GM23248 (cell line): ENCODE data around the gene SIGLEC14. TPM values are rescaled to one million over a fixed set of nuclear protein-coding genes. Genes with fewer than 3 reads are reported as not detected.

Experiments used
- DNase-seq: peaks from one replicate; pipeline ENCODE4 v3.0.0-alpha.2; 2015
- H2AFZ ChIP-seq: fragments of 200-600 bp; sonication (generic); 2 replicates; pipeline ENCODE4 v1.6.1; 2016; ENCODE audit warnings: antibody characterized with exemption
- H3F3A ChIP-seq: fragments of 200-600 bp; sonication (generic); 2 replicates; pipeline ENCODE4 v1.6.1; 2016; ENCODE audit warnings: mild to moderate bottlenecking, antibody characterized with exemption, mixed run types; ENCODE audit not compliant: insufficient read depth
- H3K27ac ChIP-seq: fragments of 200-600 bp; sonication (generic); 2 replicates; pipeline ENCODE4 v1.5.1; 2016; ENCODE audit warnings: mild to moderate bottlenecking
- H3K27me3 ChIP-seq: fragments of 200-600 bp; sonication (generic); replicated peaks from 2 replicates; pipeline ENCODE4 v1.6.1; 2016; ENCODE audit warnings: mild to moderate bottlenecking; ENCODE audit not compliant: insufficient read depth
- H3K36me3 ChIP-seq: fragments of 200-600 bp; sonication (generic); 2 replicates; pipeline ENCODE4 v1.6.1; 2016; ENCODE audit warnings: low read depth, mild to moderate bottlenecking
- H3K4me1 ChIP-seq: fragments of 200-600 bp; sonication (generic); 2 replicates; pipeline ENCODE4 v1.6.1; 2016; ENCODE audit warnings: mild to moderate bottlenecking; ENCODE audit not compliant: insufficient read depth
- H3K4me2 ChIP-seq: fragments of 200-600 bp; sonication (generic); one replicate; pipeline ENCODE4 v1.6.1; 2016; ENCODE audit warnings: mild to moderate bottlenecking; ENCODE audit not compliant: unreplicated experiment
- H3K4me3 ChIP-seq: fragments of 200-600 bp; sonication (generic); 2 replicates; pipeline ENCODE4 v1.5.1; 2016; ENCODE audit warnings: mild to moderate bottlenecking
- H3K79me2 ChIP-seq: fragments of 200-600 bp; sonication (generic); 2 replicates; pipeline ENCODE4 v1.6.1; 2016; ENCODE audit warnings: mild to moderate bottlenecking; ENCODE audit not compliant: insufficient read depth
- H3K9ac ChIP-seq: fragments of 200-600 bp; sonication (generic); 2 replicates; pipeline ENCODE4 v1.6.1; 2016; ENCODE audit warnings: mild to moderate bottlenecking
- H3K9me2 ChIP-seq: fragments of 200-600 bp; sonication (generic); 2 replicates; pipeline ENCODE4 v1.6.1; 2016; ENCODE audit warnings: mixed run types, mild to moderate bottlenecking, moderate library complexity; ENCODE audit not compliant: insufficient read depth
- H3K9me3 ChIP-seq: fragments of 200-600 bp; sonication (generic); one replicate; pipeline ENCODE4 v1.6.1; 2017; ENCODE audit warnings: low read depth
- H4K20me1 ChIP-seq: fragments of 200-600 bp; sonication (generic); 2 replicates; pipeline ENCODE4 v1.6.0; 2016; ENCODE audit not compliant: insufficient read depth
- EZH2 ChIP-seq: fragments of 200-600 bp; sonication (generic); IDR thresholded peaks from 2 replicates; pipeline ENCODE4 v1.6.1; 2018; ENCODE audit warnings: antibody characterized with exemption, mild to moderate bottlenecking; ENCODE audit not compliant: insufficient read depth, poor library complexity, severe bottlenecking
- EZH2phosphoT487 ChIP-seq: fragments of 200-600 bp; sonication (generic); IDR thresholded peaks from 2 replicates; pipeline ENCODE4 v1.6.1; 2018; ENCODE audit warnings: antibody characterized with exemption, moderate library complexity, mild to moderate bottlenecking, low read depth; ENCODE audit not compliant: insufficient read depth
- whole genome bisulfite sequencing, 2 experiments: methylation state at CpG; one replicate each; pipeline ENCODE4 v1.1.6; 2015 to 2017; ENCODE audit warnings: low lambda C conversion rate in 2 of 2, low coverage in 1 of 2; ENCODE audit errors: missing lambda C conversion rate in 2 of 2; 5-methylcytosine and 5-hydroxymethylcytosine counted together
- in situ Hi-C: fragments of 300-500 bp; cut with MboI; formaldehyde crosslinking; loops from 2 replicates; pipeline ENCODE4 v1.15.0; 2020
- polyA plus RNA-seq: library from polyadenylated mRNA; unstranded; fragments of >200 nt; fragmentation: Nextera tagmentation; extraction: Ambion mirVana; gene quantifications from 2 replicates; pipeline ENCODE4 v1.2.1, GENCODE V29; 2016
- total RNA-seq: library from RNA; depleted of rRNA; stranded (reverse); fragments of >200 nt; shearing (Covaris generic); gene quantifications from 2 replicates; pipeline ENCODE4 v1.2.3, GENCODE V29; 2014

SIGLEC14 gene
- total and polyA plus RNA-seq, 2 experiments from 2014 or later = not detected

- H3K4me3 ChIP-seq = no peak overlapping the region
- peaks cover 23% of the 10 kb centered on the region for H3K27me3 ChIP-seq
- no peak overlapping the region for H3K9ac ChIP-seq
- H4K20me1 ChIP-seq = no peaks in the 10 kb centered on the region
- no peaks in the 10 kb centered on the region for H3K79me2 ChIP-seq
- H3K9me2 ChIP-seq = 0 out of 2 replicates have a peak, but pooled peaks cover 2% of the 10 kb centered on the region
- no peaks in the 10 kb centered on the region for H3K4me1 ChIP-seq
- no peak for TF ChIP-seq EZH2phosphoT487
- TF ChIP-seq EZH2 = no peak
- no peak overlapping the region for H3K27ac ChIP-seq
- H3K36me3 ChIP-seq = no peaks in the 10 kb centered on the region
- 29 to 37% methylated on average over 13 to 14 of the region's 14 CpGs for WGBS, 2 experiments
- in situ Hi-C loops = no loop called here
- H3F3A ChIP-seq = no peaks in the 10 kb centered on the region
- H3K9me3 ChIP-seq = no peaks in the 10 kb centered on the region
- no peak overlapping the region for H3K4me2 ChIP-seq
- DNase-seq = no peak
- no peak overlapping the region for H2AFZ ChIP-seq
These were observed 18.3 kb downstream of the SIGLEC14 start for GRCh38 chr19:51628153-51628939.

DNA sequence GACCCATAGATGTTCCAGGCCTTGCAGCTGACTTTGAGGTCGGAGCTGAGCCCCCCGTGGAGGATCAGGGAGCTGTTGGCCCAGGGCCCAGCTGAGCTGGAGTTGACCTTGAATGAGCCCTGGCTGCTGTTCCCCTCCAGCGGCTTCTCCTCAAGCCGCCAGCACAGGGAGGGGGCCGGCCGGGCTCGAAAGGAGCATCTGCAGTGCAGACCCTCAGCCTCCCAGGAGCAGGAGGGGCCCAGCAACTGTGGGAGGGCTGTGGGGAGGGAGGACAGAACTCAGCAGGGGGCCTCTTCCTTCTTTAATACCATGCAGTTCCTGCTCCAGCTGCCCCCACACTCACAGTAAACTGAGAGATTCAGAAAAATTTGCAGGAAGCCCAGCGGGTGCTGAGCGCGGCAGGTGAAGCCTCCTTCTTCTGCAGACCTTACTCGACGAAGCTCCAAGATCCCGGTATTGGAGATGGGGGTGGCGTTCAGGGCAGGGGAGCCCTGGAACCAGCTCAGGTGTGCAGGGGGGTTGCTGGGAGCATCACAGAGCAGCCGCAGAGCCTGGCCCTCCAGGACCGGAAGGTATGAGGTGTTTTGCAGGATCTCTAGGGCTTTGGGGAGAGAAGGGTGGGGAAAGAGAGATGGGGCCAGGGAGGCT, 19.0 kb downstream of the SIGLEC14 start:
- Histone ChIP-seq H3K4me3 (no peak overlapping the region), H3K4me1 (no peaks in the 10 kb centered on the region), H2AFZ (no peak overlapping the region), H3K27me3 (peaks cover 23% of the 10 kb centered on the region), H3F3A (no peaks in the 10 kb centered on the region), H3K79me2 (no peaks in the 10 kb centered on the region), H3K27ac (no peak overlapping the region), H3K9ac (no peak overlapping the region), H3K9me2 (0 out of 2 replicates have a peak, but pooled peaks cover 3% of the 10 kb centered on the region), H3K4me2 (no peak overlapping the region), H3K9me3 (no peaks in the 10 kb centered on the region), H3K36me3 (no peaks in the 10 kb centered on the region), H4K20me1 (no peaks in the 10 kb centered on the region)
- 3 to 5% methylated on average over 14 to 16 of the region's 16 CpGs for WGBS, 2 experiments
- no peak for DNase-seq
- no peak for TF ChIP-seq EZH2phosphoT487
- TF ChIP-seq EZH2 = no peak
- in situ Hi-C loops = no loop called here

- Histone ChIP-seq H3K9me2 (0 out of 2 replicates have a peak, but pooled peaks cover 3% of the 10 kb centered on the region), H3K4me3 (no peak overlapping the region), H3K9me3 (no peaks in the 10 kb centered on the region), H3K27ac (no peak overlapping the region), H3K79me2 (no peaks in the 10 kb centered on the region), H3K27me3 (peaks cover 23% of the 10 kb centered on the region), H3K36me3 (no peaks in the 10 kb centered on the region), H4K20me1 (no peaks in the 10 kb centered on the region), H3K4me2 (no peak overlapping the region), H3K4me1 (no peaks in the 10 kb centered on the region), H3F3A (no peaks in the 10 kb centered on the region), H2AFZ (no peak overlapping the region), H3K9ac (no peak overlapping the region)
- DNase-seq = no peak
- in situ Hi-C loops = no loop called here
- no peak for TF ChIP-seq EZH2
- no peak for TF ChIP-seq EZH2phosphoT487
- WGBS, 2 experiments = 5 to 7% methylated on average over 2 of the region's 2 CpGs
These were observed 19.9 kb downstream of the SIGLEC14 start for GRCh38 chr19:51626675-51627074.

DNA sequence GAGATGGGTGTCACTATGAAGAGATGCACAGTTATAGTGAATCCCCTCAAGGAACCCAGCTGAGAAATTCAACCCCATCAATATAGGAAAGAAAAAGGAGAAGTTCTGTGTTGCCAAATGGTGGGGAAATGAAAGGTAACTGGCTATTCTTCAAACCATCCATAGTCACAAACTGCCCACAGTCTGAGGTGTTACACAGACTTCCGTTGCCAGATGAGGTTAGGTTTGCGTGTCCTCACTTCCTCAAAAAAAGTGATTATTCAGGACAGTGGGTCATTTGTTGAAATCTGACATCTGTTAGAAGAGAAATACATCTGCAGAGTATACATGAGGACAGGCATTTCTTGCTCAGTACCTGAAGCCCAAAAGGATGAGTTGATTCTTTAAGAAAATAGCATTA, 25.4 kb downstream of the SIGLEC14 start:
- 8% methylated on average over 2 of the region's 2 CpGs for WGBS, 2 experiments

More for the DNA sequence above, 25.4 kb downstream of the SIGLEC14 start:
- H3K36me3 ChIP-seq = no peaks in the 10 kb centered on the region
- H3F3A ChIP-seq = no peaks in the 10 kb centered on the region
- 0 out of 2 replicates have a peak, but pooled peaks cover 3% of the 10 kb centered on the region for H3K9me2 ChIP-seq
- no peak overlapping the region for H3K4me3 ChIP-seq
- H3K4me1 ChIP-seq = no peaks in the 10 kb centered on the region
- DNase-seq = no peak
- no peak overlapping the region for H3K4me2 ChIP-seq
- H3K9me3 ChIP-seq = no peaks in the 10 kb centered on the region
- peaks cover 6% of the 10 kb centered on the region; the same call in 1 of the 2 replicates for H3K27me3 ChIP-seq
- no peak for TF ChIP-seq EZH2
- H3K27ac ChIP-seq = no peak overlapping the region
- in situ Hi-C loops = no loop called here
- no peak overlapping the region for H2AFZ ChIP-seq
- no peak overlapping the region for H3K9ac ChIP-seq
- H3K79me2 ChIP-seq = no peaks in the 10 kb centered on the region
- no peaks in the 10 kb centered on the region for H4K20me1 ChIP-seq
